ENCODE results near the gene TPRG1.

The TPRG1 gene

DNA sequence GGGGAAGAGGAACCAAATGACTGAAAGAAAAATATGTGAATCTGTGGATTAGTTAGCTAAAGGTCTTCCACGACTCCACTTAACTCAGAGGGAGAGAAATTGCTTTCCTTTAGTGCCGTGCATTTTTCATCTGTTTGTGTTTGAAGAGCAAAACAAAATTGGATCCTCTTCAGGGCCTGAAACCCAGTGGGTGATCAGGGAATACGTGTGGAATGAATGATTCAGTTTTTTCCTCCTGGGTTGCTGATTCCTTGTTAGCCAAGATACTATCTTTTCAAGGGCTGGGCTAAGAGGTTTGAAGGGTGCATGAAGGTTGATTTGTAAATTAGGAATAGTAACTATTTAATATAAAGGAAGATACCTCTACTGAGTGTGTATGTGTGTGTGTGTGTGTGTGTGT lies 61.0 kb downstream of the TPRG1 start:
- DNase-seq (ENCODE audit: low read depth), result no peak

DNA sequence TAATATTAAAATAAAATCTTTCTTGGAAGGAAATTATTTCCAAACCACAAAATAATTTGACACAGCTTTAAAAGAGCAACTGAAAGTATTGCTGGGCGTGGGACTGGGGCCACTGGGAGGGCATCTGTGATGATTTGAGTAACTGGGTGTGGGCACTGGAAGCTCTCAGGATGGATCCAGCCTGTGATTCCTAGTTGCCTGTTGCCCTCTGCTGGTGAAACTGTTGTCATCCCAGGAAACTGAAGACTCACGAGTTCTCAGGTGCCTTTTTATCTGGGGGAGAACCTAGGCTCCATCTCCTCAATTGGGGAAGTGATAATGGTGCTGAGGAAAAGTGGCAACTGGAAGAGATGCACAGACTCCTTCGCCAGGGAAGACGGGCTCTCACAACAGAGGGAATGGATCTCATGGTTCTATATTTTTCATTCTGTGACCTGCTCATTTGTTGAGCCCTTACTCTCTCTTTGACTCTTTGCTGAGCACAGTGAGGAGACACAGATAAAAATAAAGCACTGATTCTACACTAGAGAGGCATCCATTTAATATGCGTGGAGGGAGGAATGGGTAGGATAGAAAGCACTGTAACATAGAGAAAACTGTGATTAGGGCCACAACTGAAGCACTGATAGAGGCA lies 61.6 kb downstream of the TPRG1 start:
- DNase-seq (ENCODE audit: low read depth), result peak; percentile 69

DNA sequence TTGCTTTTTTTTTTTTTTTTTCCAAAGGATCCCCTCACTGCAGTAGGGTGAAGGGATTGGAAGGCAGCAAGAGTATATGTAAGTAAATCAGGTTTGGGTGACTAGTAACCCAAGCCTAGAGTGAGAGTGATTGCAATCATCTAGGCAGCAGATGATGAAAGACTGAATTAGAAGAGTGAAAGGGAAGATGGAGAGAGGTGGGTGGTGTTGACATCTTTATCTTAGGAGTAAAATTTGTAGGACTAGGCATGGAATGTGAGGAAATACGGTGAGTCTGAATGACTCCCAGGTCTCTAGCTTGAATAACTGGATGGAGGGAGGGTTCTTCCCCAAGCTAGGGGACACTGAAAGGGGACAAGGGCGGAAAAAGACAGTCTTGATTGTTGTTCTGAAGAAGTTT lies 63.4 kb downstream of the TPRG1 start:
- DNase-seq (ENCODE audit: low read depth), result peak; percentile 56

DNA sequence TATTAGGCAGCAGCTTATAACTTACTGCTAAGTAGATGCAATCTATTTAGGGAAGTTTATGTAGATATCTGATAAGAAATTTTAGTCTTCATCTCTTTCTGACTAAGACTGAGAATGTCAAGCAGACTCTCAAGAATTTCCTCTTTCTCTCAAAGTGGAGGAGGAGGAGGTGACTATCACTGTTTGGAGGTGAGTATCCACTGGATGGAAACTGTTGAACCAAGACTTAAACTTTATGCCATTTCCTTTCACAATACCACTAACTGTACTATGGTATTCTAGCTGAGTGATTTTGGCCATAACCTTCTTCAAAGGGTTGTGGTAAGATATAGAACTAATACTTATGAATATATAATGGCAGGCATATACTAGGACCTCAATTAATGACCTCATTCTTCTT lies 64.6 kb downstream of the TPRG1 start:
- DNase-seq (ENCODE audit: low read depth), result no peak

DNA sequence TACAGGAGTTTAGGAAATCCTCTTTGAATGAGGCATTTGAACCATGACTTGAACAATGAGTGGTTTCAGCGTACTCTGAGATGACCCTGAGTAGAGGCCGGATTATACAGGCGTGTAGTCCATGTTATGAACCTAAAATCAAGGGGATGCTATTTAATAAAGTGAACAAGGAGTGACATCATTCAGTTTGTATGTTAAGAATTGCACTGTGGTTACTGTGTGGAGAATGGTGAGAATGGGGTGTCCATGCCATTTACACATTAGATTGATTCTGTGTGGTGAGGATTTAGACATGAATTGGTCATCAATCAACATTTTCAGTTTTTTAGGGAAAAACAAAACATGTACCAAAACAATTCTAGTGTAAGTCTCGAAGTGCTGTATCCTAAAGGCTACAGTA lies 65.8 kb downstream of the TPRG1 start:
- peak; percentile 15 for DNase-seq (ENCODE audit: low read depth)

DNA sequence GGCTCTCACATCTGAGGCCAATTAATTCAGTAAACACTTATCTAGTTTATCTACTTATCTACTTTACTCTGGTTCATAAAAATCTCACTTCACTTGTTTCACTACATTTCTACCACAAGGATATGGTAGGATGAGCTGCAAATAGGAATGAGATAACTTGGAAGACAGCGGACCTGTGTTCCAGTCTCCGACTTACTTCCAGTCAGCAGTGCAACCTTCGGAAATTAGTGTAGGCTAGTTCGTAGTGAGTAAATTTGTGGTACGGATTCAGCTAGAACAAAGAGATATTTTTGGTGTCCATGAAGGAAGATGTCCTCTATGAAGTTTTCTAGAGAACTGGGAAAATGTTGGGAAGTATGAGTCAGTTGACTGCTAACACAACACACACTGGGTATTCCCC lies 66.3 kb downstream of the TPRG1 start:
- DNase-seq (ENCODE audit: low read depth), result no peak

DNA sequence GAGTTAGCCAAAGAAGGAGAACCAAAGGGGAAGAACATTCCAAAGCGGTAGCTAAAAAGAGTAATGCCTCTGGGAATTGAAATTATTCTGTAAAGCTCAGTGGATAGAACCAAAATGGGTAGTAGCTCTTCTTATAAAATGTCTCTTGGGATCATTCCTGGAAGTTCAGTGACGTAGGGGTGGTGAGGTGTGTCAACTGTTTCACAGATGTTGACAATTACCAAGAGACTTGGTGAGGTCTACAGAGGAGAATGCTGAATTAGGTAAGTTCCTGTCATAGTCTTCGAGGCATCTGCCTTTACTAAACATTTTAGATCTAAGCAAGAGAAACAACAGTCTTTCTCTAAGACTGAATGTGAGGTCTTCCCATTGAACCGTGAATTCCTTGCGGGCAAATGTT lies 67.8 kb downstream of the TPRG1 start:
- DNase-seq (ENCODE audit: low read depth), result no peak

DNA sequence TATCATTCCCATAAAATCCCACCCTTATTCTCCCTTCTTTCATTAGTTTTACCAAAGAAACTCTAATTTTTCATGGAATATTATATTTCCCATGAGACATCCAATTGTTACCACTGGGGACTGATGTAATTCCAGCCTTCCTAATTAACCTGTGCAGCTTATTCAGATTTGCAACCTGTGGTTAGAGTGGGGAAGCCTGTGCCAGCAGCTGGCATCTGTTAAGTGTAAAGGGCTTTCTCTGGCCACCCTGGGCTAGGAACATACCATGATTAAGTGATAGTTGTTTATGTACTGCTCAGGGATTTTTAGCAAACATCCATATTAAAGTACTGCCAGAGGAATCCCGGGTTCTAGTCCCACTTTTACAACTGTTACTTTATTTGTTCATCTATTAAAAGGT lies 78.2 kb downstream of the TPRG1 start:
- DNase-seq (ENCODE audit: low read depth), result no peak

DNA sequence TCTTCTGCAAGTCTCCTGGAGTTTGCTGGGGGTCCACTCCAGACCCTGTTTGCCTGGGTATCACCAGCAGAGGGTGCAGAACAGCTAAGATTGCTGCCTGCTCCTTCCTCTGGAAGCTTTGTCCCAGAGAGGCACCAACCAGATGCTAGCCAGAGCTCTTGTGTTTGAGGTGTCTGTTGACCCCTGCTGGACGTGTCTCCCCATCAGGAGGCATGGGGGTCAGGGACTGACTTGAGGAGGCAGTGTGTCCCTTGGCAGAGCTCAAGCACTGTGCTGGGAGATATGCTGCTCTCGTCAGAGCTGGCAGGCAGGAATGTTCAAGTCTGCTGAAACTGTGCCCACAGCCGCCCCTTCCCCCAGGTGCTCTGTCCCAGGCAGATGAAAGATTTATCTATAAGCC lies 86.5 kb downstream of the TPRG1 start:
- DNase-seq (ENCODE audit: low read depth), result no peak

DNA sequence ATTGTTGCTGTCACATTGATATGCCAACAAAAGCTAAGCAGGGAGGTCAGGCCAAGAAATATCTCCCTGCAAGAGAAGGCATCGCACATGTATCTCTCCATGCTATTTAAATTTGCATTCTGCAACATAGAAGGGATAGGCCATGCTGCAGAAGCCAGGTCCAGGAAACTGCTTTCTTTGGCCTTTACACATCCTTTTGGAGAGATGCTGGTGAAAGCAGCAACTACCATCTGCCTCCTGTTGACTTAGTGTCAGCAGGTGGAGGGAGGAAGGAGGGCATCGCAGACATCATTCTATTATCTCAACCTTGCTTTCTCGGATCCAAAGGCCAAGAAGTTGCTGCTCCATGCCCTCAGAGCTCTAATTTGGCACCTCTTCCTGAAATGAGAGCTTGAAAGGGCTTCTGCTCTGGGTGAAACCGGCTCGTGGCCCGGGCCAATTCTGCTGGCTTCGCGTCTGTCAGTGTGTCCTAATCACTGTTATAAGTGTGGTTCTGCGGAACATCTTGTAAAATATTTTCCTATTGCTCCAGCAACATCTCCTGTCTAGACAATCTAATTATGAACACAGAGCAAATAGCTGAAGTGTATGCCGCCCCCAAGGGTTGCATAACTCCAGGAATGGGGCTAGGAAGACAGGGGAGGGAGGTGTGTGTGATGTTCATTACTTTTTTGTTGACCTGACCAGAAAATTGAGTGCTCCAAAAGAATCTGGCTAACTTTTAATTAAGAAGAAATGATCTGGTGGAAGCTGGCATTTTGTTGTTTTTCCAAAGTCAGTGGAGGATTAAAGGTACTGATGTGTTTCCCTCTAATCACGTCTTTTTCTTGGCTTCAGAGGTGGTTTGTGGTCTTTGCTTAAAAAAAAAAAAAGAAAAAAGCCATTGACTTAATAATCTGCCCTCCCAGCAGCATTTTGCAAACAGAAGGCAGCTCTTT lies 89.1 kb downstream of the TPRG1 start:
- peak; percentile 44 for DNase-seq (ENCODE audit: low read depth)

DNA sequence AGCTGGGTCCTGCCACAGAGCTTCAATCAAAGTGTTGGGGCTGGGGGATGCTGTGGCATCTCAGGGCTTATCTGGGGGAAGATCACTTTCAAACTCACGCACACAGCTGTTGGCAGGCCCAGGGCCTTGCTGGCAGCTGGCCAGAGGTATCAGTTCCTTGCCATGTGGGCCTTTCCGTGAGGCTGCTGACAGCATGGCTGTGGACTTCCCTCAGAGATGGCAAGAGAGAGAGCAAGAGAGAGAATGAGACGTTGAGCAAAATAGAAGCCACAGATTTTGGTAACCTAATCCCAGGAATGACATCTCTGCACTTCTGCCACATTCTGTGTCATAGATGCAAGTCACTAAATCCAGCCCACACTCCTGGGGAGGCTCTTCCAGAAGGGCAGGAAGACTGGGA lies 91.0 kb downstream of the TPRG1 start:
- no peak for DNase-seq (ENCODE audit: low read depth)

DNA sequence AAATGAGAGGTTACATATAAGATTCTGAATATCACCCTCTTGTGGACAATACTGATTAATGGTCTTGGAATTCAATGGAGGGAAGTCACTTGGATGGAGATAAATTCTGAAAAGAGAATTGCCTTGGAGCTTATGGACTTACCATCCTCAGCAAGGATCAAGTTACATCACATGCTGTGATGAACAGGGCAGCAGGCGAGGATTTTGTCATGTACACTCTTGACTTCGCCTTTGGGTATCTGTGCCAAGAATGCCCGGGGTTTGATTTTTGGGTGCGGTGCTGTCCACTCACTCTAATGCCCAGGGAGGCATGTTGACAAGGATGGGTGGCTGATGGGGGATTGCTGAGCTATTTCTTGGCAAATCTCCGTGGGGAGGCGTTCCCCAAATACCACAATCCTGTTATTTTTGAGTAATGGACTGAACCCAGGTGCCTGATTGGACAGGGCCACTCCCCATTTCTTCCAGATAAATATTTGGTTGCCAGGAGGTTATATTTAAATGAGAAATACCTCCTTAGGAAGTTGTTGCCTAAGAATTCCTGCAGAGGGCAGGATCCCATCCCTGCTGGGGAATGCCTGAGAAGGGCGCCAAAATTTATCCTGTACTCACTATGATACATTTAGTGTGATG lies 96.3 kb downstream of the TPRG1 start:
- DNase-seq (ENCODE audit: low read depth), result peak; percentile 19

DNA sequence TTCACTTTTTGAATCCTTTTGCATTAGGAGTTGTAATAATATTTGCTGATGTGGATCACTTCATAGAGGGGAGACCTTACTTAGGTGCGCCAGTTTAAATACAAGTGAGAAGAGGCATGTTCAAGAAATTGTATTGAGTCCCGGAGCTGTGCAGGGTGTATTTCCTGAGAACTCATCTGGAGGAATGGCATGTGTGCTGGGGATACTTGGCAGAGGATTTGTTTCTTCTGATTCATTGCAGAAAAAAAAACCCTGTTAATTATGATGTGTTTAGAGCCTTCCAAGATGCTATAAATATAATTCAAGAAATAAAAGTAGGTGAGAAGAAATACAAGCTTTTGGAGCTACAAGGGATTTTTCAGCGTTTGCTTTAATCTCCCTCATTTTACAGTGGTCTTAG lies 97.6 kb downstream of the TPRG1 start:
- no peak for DNase-seq (ENCODE audit: low read depth)

DNA sequence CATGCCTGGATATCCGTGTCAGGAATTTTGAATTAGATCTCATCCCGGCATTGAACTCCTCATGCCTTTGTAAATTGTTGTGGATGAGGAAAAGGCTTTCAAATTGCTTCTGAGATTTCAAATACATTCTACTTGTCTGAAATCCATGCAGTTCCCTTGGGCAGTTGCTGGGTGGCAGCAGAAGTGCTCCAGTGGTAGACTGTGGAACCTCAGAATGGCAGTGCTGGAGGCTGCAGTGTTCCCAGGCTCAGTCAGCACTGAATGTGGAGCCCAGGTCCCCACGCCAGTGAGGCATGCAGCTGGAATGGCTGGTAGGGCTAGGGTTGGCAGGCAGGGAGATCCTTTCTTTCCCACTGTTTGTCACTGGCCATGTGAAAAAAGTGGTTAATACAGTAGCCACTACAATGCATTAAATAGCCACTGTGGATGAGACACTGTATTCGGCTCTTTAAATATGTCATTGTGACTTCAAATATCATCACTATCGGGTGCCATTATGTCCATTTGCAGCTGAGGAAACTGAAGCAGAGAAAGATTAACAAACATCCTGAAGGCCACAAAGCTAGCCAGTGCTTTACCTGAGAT lies 98.6 kb downstream of the TPRG1 start:
- peak; percentile 78 for DNase-seq (ENCODE audit: low read depth)

DNA sequence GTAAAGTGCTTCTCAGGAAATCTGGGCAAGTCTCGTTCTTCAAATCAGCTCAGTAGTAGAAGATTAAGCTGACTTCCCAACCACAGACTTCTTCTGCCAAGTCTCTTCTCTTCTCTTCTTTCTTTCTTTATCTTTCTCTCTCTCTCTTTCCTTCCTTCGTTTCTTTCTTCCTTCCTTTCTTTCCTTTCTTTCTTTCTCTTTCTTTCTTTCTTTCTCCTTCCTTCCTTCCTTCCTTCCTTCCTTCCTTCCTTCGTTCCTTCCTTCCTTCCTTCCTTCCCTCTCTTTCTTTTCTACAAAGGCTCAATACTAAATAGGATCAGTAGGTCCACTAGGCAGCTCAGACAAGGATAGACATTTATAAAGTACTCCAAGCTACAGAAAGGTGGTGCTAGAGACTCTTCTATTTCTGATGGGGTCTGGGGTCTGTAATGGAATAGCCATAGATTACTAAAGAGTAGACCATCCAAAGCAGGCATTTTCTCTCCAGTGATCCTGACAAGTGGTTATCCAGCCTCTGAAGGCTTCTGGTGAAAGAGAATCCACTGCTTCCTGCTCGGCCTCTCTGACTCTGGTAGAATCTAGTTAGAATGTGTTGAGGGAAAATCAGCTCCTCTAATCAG lies 100.8 kb downstream of the TPRG1 start:
- DNase-seq (ENCODE audit: low read depth), result no peak

DNA sequence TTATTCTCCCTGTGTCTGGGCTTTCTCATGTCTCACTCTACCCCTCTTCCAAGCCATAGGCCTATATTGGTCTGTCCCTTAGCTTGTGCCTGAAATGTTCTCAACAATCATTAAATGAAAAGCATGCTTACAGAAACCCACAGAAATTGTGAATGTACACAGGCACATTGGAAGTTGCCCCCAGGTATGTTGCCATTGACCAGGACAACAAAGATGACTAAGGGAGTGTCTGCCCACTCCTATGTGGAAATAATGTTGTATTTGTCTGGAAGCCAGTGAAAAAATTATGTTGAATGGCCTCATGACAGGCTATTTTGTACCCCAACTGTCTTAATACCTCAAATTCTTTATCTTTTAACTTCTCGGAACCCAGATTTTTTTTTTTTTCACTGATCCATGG lies 102.0 kb downstream of the TPRG1 start:
- DNase-seq (ENCODE audit: low read depth), result no peak

DNA sequence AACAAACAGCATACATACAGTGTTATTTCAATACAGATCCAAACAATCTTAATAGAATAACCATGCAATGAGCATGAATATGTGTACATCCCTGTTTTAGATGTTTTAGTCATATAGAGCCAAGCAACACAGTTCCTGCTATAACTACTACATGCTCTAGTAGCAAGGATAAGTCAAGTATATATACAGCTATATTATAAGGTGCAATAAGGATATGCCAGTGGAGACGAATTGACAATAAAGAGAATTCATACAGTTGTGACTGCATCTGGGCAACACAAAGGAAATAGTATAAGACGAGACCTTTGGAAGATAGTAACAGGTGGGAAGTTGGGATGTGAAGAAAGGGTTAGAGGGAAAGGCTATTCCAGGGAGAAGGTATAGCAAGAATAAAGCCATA lies 103.4 kb downstream of the TPRG1 start:
- DNase-seq (ENCODE audit: low read depth), result no peak

DNA sequence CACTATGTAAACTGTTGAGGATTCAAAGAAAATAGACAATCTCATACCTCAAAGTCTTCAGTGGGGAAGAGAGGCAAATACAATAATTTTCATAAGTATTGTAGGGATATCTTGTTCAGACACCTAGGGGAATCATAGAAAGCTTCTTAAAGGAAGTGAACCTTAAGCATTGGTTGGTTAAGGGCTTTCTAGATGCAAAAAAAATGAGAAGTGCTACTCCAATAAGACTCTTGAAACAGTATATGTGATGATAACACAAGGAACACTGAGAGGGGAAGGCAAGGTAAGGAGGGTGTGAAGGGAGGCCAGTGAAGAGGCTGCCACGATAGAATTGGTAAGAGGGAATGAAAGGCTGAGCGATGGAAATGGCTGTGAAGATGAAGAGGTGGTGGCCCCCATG lies 104.1 kb downstream of the TPRG1 start:
- DNase-seq (ENCODE audit: low read depth), result no peak

DNA sequence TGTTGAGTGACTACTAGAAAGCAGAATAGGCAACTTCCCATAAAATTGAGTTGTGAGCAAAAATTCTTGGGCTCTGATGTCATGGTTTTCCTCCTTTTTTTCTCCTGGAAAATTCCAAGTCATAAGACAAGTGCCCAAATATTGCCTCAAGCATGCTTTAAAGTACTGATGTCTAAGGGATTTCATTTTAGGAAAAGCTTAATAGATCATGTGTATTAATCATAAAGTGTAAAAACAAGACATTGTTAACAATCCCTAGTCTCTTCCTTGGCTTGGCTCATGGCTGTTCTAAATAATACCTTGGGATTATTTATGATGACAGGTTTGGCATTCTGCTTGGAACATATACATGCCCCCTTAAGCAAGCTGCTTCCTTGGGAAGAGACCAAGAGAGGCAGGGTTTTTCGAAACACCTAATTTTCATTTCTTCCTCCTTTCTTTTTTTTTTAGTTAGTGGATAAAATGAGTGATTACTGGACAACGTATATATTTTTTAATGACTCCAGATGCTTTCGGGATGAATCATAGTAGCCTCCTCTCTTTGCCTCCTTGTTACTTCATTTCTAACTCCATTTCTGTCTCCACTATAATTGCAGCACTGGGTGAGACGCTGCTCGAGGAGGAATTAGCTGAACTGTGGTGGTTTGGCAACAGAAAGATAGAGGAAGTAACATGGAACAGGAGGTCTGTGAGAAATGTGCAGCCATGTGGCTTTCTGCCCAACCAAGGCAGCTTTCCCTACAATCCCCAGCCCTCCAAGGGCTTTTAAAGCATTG lies 104.9 kb downstream of the TPRG1 start:
- DNase-seq (ENCODE audit: low read depth), result peak; percentile 93

DNA sequence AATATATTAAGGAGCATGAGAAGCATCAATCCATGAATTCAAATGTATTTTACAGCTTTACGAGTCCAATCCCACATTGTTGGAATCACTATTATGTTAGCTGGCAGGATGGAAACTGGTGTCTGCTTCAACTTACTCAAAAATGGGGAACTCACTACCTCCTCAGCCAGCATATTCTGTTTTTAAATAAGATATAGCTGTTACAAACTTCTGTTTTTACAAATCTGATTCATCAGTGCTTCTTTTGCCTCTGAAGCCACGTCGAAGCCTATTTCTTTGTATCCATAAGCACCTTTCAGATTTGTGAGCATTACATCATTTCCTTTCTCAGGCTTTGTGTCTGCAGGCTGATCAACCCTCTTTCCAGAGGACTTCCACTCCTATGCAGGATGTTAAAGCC lies 105.9 kb downstream of the TPRG1 start:
- no peak for DNase-seq (ENCODE audit: low read depth)

DNA sequence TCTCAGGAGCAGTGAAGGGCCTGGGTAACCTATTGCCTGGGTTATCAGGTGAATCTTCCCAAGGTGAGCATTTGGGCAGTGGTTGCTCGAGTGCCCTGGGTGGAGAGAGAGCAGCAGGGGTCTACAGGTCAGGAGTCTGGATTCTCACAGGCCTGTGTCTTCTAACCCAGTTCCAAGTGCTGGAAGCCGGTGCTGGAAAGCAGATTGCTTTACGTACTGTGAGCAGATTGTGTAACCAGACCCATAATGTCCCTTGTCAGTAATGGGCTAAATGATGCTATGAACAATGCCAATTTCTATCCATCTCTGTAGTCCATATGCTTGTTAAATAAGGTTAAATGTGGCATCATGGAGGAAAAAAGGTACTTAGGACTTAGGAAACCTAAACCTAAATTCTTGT lies 106.5 kb downstream of the TPRG1 start:
- DNase-seq (ENCODE audit: low read depth), result no peak

DNA sequence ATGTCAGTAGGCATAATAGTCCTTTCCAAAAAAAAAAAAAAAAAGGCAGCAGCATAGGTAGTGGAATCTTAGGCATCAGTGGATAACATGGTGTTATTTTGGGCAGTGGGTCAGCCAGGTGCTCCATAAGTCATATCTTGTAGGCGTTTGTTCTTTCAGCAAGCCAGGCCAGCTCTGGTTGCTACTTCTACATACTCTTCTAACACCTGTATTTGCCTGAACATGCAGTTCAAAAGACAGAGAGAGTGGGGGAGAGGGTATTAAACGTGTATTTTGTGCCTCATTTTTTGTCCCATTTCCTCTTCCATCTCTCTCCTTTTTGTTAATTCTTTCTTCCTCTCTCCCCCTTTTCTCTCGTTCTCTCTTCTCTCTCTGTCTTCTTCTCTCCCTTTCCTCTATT lies 110.4 kb downstream of the TPRG1 start:
- DNase-seq (ENCODE audit: low read depth), result no peak

Measured in amniotic epithelial cell (primary cell).